ENCODE results near the gene PPP1R17. TPM values are rescaled to one million over a fixed set of nuclear protein-coding genes. Genes with fewer than 3 reads are reported as not detected.

Gene PPP1R17
- total RNA-seq, 2 donors from 2014 or later: 0.44 TPM; not detected in 1

GRCh38 chr7:31751726-31752125 lies 64.7 kb downstream of the PPP1R17 start:
- Mint-ChIP-seq H3K27me3 (ENCODE audit: insufficient read depth) (peaks cover 80% of the 10 kb centered on the region), H3K36me3 (ENCODE audit: low read depth) (no peaks in the 10 kb centered on the region), H3K9me3 (peaks cover 5% of the 10 kb centered on the region), H3K4me1 (no peaks in the 10 kb centered on the region), H3K4me3 (no peak overlapping the region), H3K27ac (no peak overlapping the region)
- H3K9ac ChIP-seq (ENCODE audit: extremely low read depth, low read length, poor library complexity, severe bottlenecking): no peak overlapping the region
- no peak overlapping the region for H3K27ac ChIP-seq (ENCODE audit: low read depth, low read length)
- H3K27me3 ChIP-seq (ENCODE audit: control insufficient read depth, insufficient read depth, low read length, poor library complexity, severe bottlenecking): peaks cover 7% of the 10 kb centered on the region
- no peak for DNase-seq
- 80 to 86% methylated on average over 2 to 4 of the region's 4 CpGs for WGBS, 2 experiments (ENCODE audit: insufficient coverage in 1 of 2, insufficient read length in 1 of 2)
- H3K4me1 ChIP-seq (ENCODE audit: control insufficient read depth, insufficient read depth, low read length): no peaks in the 10 kb centered on the region
- no peak overlapping the region for H3K4me3 ChIP-seq (ENCODE audit: low read length)
- TF ChIP-seq CTCF (conservative IDR thresholded peaks at IDR 0.05): no peak
- H3K9me3 ChIP-seq (ENCODE audit: control insufficient read depth, low read length): no peaks in the 10 kb centered on the region
- H3K36me3 ChIP-seq (ENCODE audit: control insufficient read depth, insufficient read depth, low read length): no peaks in the 10 kb centered on the region

Other genes starting within 250 kb of the PPP1R17 start
- gene ITPRID1, start 173.1 kb upstream of the PPP1R17 start, total RNA-seq: 10 to 100 TPM in 1 of 2 donors, 1 to 10 TPM in 1; 5.6 to 21.8 TPM